AG04450 (cell line): ENCODE results near the gene KLC3. TPM values are rescaled to one million over a fixed set of nuclear protein-coding genes. Genes with fewer than 3 reads are reported as not detected.

Experiments
- CTCF ChIA-PET: fragments of 300-600, 350-600 bp; formaldehyde crosslinking; extraction: SDS; loops from one replicate; lab custom pipeline; 2022; ENCODE audit warnings: antibody characterized with exemption, inconsistent platforms; lab: Charles Lee
- POLR2A ChIA-PET: fragments of 350-600 bp; formaldehyde crosslinking; extraction: SDS; loops from one replicate; lab custom pipeline; 2021; ENCODE audit warnings: antibody characterized with exemption, inconsistent platforms; lab: Yijun Ruan, JAX
- DNase-seq: peaks from one replicate; pipeline ENCODE4 v3.0.0-alpha.2; 2011; ENCODE audit warnings: low read depth, low spot score
- H3K27ac ChIP-seq: one replicate; pipeline ENCODE4 v1.5.1; 2012; ENCODE audit warnings: low read depth, low read length, control low read depth
- H3K27me3 ChIP-seq: one replicate; pipeline ENCODE4 v1.6.0; 2012; ENCODE audit warnings: low read length; ENCODE audit not compliant: control insufficient read depth, insufficient read depth
- H3K4me3 ChIP-seq: 2 replicates; pipeline ENCODE4 v1.5.1; 2011; ENCODE audit warnings: mild to moderate bottlenecking, low read depth, low read length, control low read depth
- H3K9me3 ChIP-seq: 2 replicates; pipeline ENCODE4 v1.5.1; 2012; ENCODE audit warnings: low read length; ENCODE audit not compliant: control insufficient read depth, insufficient read depth
- polyA plus RNA-seq: library from polyadenylated mRNA; depleted of rRNA; stranded (reverse); fragments of >200 nt; gene quantifications from 2 replicates; pipeline ENCODE4 v1.2.3, GENCODE V29; 2011
- TF ChIP-seq, protein P1 (sequence below): IDR thresholded peaks from 2 replicates; pipeline ENCODE4 v1.5.1; 2011; ENCODE audit warnings: low read depth, low read length, control low read depth, inconsistent platforms

KLC3 gene
- polyA plus RNA-seq, 1 experiment: not detected

GRCh38 chr19:45296355-45296754 is 44.2 kb upstream of the KLC3 start:
- CTCF ChIA-PET: no interaction called here
- Histone ChIP-seq H3K9me3 (peaks cover 13% of the 10 kb centered on the region), H3K27me3 (no peaks in the 10 kb centered on the region), H3K27ac (no peak overlapping the region), H3K4me3 (no peak overlapping the region)
- TF ChIP-seq, protein P1, sequence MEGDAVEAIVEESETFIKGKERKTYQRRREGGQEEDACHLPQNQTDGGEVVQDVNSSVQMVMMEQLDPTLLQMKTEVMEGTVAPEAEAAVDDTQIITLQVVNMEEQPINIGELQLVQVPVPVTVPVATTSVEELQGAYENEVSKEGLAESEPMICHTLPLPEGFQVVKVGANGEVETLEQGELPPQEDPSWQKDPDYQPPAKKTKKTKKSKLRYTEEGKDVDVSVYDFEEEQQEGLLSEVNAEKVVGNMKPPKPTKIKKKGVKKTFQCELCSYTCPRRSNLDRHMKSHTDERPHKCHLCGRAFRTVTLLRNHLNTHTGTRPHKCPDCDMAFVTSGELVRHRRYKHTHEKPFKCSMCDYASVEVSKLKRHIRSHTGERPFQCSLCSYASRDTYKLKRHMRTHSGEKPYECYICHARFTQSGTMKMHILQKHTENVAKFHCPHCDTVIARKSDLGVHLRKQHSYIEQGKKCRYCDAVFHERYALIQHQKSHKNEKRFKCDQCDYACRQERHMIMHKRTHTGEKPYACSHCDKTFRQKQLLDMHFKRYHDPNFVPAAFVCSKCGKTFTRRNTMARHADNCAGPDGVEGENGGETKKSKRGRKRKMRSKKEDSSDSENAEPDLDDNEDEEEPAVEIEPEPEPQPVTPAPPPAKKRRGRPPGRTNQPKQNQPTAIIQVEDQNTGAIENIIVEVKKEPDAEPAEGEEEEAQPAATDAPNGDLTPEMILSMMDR: no peak
- DNase-seq: no peak
- POLR2A ChIA-PET: no interaction called here

- TF ChIP-seq, protein P1: no peak
- DNase-seq: no peak
- no peak overlapping the region for H3K27ac ChIP-seq
- H3K27me3 ChIP-seq: no peaks in the 10 kb centered on the region
- H3K4me3 ChIP-seq: no peak overlapping the region
- ChIA-PET CTCF (no interaction called here), POLR2A (no interaction called here)
- H3K9me3 ChIP-seq: peaks cover 11% of the 10 kb centered on the region
Measured at GRCh38 chr19:45297674-45298073, 42.9 kb upstream of the KLC3 start.

DNA sequence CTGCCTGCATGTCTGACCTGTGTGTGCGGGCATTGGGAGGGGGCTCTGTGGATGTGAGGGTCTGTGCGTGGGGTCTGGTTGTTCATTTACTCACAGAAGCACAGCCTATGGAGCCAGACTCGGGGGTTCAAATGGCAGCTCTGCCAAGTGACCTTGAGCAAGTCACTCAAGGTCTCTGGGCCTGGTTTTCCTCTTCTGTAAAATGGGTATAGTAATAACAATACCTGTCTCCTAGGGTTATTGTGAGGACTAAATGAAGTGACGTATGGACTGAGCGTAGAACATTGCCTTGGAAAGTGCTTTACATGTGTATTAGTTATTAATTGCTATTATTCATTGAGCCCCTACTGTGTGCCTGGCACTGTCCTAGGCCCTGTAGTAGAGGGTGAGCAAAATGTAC is 42.3 kb upstream of the KLC3 start:
- ChIA-PET POLR2A (no interaction called here), CTCF (interaction anchor here (0.6 kb wide), 1 partner anchor 55 kb away, joined by 4 read pairs; no protein-coding TSS in a partner anchor)

DNA sequence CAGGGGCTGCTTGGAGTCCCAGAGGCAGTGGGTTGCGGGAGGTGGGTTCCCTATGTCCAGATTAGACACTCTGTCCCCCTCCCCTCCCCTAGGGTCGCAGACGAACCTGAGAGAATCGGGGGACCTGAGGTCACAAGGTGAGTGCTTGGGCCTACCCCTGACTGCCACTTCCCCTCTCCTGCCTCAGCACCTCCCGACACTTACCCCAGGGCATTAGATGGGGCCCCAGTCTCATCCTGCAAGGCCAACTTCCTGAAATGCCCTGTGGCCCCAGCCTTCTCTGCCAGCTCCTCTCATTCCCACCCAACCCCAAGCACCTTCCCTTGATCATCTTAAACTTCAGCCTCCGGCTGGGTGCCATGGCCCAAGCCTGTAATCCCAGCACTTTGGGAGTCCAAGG is 40.8 kb upstream of the KLC3 start:
- Histone ChIP-seq H3K9me3 (no peaks in the 10 kb centered on the region; the same call in 1 of the 2 replicates), H3K27me3 (no peaks in the 10 kb centered on the region), H3K27ac (no peak overlapping the region), H3K4me3 (no peak overlapping the region)
- no peak for DNase-seq
- ChIA-PET POLR2A (no interaction called here), CTCF (no interaction called here)
- TF ChIP-seq, protein P1: no peak

More for the DNA sequence above, 42.3 kb upstream of the KLC3 start:
- Histone ChIP-seq H3K27ac (no peak overlapping the region), H3K27me3 (no peaks in the 10 kb centered on the region), H3K9me3 (peaks cover 6% of the 10 kb centered on the region), H3K4me3 (no peak overlapping the region)
- DNase-seq: no peak
- TF ChIP-seq, protein P1: no peak

- H3K27ac ChIP-seq: no peak overlapping the region
- no peak for DNase-seq
- POLR2A ChIA-PET: interaction anchor here (1.2 kb wide), 1 partner anchor 124 kb away, joined by 3 read pairs; the partner anchor contains the start of genes BLOC1S3 and TRAPPC6A
- H3K27me3 ChIP-seq: peaks cover 2% of the 10 kb centered on the region
- CTCF ChIA-PET: no interaction called here
- TF ChIP-seq, protein P1: no peak
- H3K9me3 ChIP-seq: peaks cover 7% of the 10 kb centered on the region
- no peak overlapping the region for H3K4me3 ChIP-seq
Measured at GRCh38 chr19:45302416-45302815, 38.1 kb upstream of the KLC3 start.
